ENCODE measurements around the gene TOP2B.

GRCh38 chr3:25690768-25691533 lies 26.2 kb upstream of the TOP2B start:
- TF ChIP-seq CTCF (conservative IDR thresholded peaks at IDR 0.05; ENCODE audit: low read length): no peak
- no peak for TF ChIP-seq EZH2phosphoT487 (IDR thresholded peaks at IDR 0.05; ENCODE audit: borderline replicate concordance)
